SHP77 treated with DMSO at 0.1 percent for 48 hours (cell line): ENCODE data around the gene PLCD1.
"Not testable (repeated sequence)": the region's sequence is repeated elsewhere in the genome, so short reads cannot be mapped to it uniquely, and the experiment has no call there.

Experiments
- DNase-seq: peaks from one replicate; lab custom pipeline; 2025; lab: John Stamatoyannopoulos, UW

The PLCD1 gene

DNA sequence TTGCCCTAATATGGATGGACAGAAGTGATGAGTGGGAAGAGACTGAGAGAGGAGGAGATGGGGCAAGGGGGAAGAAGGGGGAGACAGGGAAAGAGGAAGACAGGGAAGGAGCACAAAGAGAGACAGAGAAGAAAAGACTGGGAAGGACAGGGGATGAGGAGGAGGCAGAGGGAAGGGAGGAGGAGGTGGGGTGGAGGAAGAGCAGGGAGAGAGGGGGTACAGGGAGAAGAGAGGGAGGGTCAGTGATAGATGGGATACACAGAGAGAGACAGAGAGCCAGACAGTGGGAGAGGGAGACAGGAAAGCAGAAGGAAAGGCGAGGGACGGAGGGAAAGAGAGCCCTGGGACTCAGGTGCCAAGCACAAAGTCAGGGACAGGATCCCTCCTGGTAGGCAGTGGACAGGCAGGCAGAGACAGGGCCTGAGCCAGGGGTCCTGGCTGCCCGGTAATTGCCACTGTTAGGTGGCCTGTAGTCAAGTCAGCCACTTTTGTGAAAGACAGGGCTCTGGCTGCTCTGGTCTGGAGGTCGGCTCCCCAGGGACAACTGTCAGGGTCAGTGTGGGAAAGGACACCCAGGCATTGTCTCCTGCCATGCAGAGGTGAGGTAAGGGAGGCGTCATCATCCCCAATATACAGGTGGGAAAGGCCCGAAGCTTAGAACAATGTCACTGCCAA is 29.1 kb downstream of the PLCD1 start:
- DNase-seq, result no peak

DNA sequence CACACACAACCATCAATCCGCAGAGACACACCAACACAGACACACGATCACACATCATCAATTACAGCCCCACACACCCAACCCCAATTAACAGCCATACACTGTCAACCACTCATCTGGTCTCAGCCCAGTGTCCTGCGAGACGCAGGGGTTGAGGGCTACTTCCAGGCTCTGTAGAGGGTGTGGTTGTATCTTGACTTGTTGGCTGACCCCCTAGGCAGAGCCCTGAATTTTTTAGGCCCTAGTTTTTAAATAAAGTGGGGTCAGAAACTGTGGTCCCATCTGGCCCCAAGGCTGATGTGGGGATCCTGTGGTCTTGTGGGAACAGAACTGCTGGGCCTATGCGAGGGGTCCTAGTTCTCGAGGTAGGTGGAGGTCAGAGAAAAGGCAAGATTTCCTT is 29.6 kb downstream of the PLCD1 start:
- DNase-seq, result no peak

DNA sequence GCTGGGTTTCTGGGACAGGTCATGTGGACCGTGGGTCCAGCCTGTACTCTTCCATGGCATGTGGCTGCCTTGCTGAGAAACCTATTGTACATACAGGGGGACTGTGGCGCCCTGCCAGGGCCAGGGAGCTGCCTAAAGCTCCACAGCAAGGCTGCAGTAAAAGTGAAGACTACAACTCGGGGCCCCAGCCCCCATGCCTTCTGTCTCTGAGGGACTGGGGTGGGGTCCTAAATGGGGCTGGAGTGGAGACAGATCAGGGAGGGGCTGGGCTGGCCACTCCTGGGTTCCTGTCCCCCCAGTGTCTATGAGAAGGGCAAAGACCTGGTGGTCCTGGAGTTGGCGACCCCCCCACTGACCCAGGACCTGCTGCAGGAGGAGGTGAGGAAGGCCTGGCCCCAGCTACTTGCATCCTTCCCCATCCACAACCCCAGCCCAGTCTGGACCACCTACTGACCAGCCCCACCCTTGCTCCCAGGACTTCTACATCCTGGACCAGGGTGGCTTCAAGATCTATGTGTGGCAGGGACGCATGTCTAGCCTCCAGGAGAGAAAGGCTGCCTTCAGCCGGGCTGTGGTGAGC is 31.6 kb downstream of the PLCD1 start:
- DNase-seq, result no peak

DNA sequence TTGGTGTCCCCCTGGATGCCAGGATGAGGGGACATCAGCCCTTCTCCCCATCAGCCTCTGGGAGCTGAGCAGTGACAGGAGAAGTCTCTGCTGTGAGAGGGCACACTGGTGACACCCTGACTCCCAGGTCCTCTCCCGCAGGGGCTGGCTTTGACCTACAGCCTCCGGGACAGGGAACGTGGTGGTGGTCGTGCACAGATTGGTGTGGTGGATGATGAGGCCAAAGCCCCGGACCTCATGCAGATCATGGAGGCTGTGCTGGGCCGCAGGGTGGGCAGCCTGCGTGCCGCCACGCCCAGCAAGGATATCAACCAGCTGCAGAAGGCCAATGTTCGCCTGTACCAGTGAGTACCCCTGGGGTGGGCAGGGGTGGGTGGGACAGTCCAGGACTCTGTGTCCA is 32.1 kb downstream of the PLCD1 start:
- DNase-seq, result no peak

DNA sequence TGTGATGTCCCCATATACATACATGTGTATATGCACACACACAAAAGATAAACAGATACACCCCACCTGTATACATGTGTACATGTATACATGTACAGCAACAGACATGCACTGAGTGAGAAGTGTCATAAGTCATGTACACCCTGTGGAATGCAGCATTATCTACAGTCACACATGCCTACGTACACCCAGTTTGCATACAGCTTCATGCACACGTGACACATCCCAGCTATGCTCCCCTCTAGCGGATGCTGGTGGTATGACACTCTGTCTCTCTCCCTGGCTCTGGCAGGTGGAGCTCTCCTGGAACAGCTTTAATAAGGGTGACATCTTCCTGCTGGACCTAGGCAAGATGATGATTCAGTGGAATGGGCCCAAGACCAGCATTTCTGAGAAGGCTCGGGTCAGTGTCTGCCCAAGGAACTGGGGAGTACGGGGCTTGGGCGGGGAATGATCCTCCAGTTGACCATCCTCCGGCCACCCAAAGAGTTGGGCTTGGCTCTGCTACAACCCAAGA is 32.6 kb downstream of the PLCD1 start:
- DNase-seq, result peak; percentile 55

DNA sequence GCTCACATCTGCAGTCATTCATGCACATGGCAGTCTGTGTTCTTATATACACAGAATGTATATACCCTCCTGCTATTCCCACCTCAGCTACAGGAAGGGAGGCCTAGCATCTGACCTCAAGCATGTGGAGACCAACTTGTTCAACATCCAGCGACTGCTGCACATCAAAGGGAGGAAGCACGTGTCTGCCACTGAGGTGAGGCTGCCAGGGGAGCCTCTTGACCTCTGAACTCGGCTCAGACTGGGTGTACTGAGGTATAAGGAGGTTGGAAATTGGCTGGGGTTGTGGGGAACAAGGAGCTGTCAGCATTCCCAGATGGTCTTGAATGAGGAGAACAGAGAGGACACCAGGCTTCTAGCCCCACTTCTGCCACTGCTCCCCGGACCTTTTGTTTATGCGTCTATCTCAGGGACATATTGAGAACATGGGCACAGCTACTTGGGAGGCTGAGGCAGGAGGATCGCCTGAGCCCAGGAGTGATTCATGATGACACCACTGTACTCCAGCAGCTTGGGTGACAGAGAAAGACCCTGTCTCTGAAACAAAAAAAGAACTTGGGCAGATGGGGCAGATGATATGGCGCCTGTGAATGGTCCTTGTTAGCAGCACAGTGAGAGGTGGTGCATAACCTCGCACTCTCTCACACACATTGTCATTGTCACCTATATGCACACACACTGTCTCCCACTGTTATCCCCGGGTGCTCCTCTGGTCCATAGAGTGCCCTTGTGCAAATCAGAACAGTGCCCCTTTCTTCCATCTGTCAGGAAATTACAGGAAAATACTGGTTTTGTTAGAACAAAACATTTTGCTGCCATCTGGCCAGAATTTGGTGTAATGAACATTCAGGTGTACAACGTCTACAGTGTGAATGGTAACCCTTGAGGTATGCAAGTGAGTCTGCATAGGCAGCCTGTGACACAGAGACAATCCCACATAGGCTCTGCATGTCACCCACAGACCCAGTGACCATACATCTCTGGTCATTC is 33.5 kb downstream of the PLCD1 start:
- DNase-seq, result no peak

DNA sequence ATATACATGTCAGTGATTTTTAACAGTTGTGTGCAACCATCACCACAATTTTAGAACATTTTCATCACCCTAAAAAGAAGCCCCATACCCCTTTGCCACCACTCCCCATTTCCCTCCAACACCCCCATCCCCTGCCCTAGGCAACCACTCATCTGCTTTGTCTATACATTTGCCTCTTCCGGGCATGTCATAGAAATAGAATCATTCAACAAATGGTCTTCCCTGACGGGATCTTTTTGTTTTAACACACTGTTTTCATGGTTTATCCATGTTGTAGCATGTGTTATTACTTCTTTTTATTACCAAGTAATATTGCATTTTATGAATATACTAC is 34.8 kb downstream of the PLCD1 start:
- no peak for DNase-seq

DNA sequence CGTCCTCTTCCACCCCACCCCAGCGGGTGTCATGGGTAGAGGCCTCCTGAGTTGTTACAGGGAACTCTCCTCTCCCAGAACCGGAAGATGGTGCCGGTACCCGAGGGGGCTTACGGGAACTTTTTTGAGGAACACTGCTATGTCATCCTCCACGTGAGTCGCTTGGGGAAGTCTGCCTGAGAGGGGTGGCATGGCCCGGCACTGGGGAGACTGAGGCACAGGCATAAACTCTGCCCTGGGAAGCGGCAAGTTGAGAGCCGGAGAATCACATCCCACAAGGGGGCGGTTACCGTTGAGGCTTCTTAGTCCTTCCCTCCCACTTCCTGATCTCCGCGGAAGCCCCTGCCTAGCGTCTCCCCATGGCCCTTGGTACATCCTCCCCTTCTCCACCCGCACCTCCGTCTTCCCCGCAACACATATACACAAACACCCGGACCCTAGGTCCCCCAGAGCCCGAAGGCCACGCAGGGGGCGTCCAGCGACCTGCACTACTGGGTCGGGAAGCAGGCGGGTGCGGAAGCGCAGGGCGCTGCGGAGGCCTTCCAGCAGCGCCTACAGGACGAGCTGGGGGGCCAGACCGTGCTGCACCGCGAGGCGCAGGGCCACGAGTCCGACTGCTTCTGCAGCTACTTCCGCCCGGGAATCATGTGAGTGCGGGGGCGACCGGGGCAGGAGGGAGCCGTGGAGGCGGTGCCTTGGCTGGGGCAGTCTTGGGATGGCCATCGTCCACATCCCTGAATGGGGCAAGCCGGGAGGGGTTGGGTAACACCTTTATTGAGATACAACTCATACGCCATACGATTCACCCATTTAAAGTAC is 35.4 kb downstream of the PLCD1 start:
- DNase-seq, result no peak

DNA sequence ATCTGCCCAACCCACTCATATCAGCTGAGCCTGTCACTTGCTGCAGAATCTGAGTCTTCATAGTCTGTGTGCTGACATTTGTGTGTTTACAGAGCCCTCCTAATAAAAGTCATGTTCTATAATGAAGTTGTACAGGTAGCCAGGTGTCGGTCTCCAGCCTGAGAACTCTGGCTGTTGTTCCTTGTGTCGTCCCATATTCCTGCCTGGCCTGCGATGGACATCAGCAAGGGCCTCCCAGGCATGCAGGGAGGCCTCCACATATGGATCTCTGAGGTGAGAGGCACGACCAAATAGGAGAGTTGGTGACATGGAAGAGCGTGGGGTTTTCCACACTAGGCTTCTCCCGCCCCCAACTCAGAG is 36.0 kb downstream of the PLCD1 start:
- DNase-seq, result no peak

DNA sequence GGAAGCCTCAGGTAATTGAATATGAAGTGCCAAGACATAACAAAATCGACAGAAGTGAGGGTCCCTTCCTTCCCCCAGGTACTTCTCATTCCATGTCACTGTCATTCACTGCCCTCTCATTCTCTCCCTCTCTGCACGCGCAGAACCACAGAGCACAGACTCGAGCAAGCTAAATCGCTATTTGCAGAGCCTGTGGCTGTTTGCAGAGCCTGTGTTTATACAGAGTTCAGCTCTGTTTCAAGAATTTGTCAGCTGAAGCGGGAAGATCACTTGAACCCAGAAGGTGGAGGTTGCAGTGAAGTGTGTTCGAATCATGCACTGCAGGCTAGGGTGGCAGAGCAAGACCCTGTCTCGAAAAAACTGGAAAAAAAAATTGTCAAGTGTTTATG is 36.4 kb downstream of the PLCD1 start:
- no peak for DNase-seq

DNA sequence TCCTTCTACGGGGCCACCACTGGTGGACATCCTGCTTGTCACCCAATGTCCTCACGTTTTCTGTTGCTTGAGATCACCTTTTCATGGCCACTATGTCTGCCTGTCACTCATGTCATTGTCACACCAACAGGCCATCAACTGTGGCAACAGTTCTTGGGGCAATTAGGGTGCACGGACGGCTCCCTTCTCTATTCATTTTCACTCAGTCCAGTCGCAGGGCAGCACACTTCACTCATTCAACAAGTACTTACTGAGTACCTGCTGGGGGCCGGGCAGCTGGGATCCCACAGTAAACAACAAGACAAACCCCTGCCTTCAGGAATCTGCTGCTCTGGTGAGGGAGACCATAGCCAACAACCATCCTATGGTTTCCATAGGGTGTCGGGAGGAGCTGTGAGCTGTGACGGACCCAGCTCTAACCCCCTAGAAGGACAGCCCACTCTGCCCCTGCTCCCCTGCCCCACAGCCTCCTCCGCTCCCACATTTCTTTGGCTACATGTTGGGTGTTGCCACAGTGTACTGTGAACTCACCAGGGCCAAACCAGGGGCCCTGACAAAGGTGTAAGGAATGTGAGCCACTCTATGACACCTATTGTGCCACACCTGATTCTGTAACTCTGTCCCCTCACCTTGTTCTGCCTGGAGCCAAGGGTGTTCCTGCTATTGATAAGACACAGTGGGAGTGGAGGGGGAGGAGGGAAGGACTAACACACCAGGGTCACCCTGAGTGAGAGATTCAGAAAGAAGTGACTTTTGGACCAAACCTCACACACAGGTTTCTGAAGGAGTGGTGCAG is 37.0 kb downstream of the PLCD1 start:
- DNase-seq, result no peak

DNA sequence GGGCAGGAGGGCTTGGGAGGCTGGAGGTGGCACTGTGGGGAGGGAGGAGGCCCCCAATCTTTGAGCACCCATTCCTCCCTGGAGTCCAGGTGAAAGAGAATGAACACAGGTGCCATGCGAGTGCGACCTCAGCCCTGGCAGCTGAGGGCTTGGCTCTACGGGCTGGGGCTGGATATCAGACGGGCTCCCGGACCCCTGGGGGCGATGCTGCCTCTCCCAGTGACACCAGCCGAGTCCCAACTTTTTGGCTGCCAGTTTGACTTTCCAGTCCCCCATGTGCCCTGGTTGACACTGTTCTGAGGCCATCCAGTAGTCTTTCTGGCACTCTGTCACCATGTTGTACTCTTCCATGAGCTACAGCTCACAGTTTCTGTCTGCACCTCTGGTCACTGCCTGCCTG is 37.6 kb downstream of the PLCD1 start:
- DNase-seq, result no peak

DNA sequence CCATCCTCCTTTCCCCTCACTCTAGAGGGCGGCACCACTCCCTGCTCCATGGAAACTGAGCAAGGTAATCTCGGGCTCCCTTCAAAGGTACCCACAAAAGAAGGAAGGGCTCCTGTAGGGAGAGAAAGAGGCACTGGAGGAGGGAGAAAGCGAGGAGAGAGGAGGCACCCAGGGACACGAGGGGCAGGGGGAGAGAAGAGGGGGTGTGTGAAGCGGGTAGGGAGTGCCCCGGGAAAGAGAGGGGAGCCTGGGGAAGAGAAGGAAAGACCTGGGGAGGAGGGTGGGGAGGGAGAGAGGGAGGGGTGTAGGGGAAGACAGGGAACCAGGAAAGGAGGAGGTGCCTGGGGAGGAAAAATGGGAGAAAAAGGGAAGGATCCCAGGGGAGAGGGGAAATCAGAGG is 38.3 kb downstream of the PLCD1 start:
- DNase-seq, result no peak

DNA sequence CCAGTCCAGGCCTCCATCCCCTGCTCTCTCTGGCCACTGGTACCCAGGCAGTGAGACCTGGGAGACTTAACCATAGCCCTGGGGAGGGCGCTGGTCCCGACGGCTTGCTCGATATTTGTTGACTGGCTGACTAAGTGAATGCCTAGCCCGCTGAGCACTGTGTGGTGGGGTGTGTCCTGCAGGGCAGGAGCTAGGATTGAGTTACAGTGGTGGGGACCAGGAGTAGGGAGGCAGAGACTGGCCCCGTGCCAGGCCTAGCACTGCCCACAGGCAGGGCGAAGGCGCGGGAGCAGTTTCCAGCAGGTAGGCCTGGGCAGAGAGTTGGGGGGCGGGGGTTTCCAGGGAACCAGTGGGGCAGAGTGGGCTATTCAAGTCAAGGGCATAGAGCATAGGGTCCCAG is 38.9 kb downstream of the PLCD1 start, which contains the start of gene VILL:
TSS of gene VILL (plus strand) at position 260 of the 400 bp plus-strand sequence. CDS start 2,887 bp downstream, outside the sequence.
- DNase-seq, result no peak

DNA sequence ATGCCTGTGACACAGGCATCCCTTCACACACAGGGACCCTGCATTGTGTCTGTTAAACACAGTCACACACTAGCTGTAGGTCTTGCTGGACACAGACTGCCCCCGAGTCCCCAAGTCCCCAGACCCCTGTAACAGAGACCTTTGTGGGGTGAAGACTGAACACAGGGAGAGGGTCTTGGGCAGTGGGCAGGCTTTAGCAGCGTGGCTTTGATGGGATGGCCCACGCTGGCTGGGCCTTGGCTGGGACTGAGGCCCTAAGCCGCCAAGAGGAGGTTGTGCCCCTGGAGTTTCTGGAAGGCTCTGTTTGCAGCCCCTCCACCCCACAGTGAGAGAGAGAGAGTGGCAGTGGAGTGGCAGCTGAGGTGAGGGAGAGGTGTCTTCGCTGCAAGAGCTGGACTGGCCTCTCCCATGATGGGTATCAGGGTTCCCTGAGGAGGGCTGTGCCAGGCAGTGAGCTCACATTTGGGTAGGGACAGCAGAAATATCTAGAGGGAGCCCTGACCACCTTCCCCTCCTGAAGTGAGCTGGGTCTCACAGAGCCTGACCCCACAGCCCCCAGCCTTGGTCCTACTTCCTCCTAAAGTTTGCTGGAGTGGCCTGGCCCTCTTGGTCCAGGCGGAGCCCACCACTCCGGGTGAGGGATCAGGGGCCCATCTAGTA is 39.5 kb downstream of the PLCD1 start:
- no peak for DNase-seq

DNA sequence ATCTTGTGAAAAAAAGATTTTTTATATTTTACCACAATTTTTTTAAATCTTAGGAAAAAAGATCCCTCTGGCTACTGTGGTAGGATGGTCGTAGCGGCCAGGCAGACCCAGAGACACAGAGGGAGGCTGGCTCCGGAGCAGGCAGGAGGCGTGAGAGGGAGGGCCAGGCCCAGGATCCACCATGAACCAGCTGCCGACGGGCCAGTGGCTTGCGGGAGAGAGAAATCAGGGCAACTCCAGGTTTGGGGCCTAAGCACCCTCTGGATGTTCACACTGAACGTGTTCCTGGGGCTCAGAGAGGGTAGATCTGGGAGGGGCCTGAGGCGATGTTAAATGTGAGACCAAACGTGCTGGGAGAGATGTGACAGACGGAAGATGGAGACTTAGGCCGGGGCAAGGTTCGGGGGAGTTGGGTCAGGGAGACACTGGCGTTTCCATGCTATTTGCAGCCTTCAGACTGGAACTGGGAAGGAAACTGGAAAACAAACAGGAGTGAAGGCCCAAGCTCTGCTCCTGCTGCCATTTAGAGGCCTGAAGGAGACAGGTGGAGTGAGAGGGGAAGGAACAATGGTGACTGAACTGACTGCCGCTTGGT is 40.4 kb downstream of the PLCD1 start:
- DNase-seq, result no peak

DNA sequence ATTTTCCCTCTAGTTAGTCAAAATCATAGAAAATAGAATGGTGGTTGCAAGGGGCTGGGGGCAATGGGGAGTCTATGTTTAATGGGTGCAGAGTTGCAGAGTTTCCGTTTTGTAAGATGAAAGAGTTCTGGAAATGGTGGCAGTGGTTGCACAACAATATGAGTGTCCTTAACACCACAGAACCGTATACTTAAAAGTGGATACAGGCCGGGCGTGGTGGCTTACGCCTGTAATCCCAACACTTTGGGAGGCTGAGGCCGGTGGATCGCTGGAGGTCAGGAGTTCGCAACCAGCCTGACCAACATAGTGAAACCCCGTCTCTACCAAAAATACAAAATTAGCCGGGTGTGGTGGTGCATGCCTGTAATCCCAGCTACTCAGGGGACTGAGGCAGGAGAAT is 41.1 kb downstream of the PLCD1 start:
- not testable (repeated sequence) for DNase-seq

DNA sequence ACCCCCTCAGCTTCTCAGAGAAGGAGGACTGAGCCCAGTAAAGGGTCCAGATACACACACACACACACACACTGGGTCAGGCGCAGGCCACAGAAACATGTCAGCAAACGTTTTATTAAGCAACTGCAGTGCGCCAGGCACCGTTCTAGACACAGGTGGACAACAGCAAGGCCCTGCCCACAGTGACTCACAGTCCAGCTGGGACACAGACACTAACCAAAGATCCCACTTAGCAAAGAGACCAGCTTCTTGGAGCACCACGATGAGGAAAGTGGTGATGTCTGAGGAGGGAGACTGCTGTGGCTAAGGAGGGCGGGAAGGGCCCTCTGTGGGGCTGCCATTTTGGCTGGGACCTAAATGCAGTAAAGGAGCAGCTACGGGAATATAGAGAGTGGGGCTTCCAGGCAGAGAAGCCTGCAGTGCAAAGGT is 41.7 kb downstream of the PLCD1 start:
- no peak for DNase-seq

DNA sequence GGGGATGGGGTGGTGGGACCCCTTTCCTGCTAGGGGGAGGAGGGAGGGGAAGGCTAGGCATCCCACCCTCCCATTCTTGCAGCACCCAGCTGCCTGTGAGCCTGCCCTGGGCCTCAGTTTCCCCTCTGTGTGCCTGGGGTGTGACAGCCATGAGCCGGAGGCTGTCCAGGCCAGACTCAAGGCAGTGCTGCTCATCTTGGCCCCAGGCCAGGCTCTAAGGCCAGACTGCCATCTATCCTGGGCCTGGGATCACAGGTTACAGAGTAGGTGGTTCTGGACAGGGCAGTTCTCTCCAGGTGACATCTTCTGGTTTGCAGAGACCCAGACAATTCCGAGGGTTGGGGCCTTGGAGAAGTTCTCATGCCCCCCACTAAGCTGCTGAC is 42.1 kb downstream of the PLCD1 start:
- no peak for DNase-seq
